VCaP (cell line): Measurements from ENCODE around the gene KCNIP4.

Experiments used
- H3K27ac ChIP-seq: fragments of 450-650 bp; 2 replicates; pipeline ENCODE4 v1.5.1; 2017
- TF ChIP-seq, protein P1 (sequence below): fragments of 450-650 bp; conservative IDR thresholded peaks from 2 replicates; pipeline ENCODE4 v1.5.1; 2017; ENCODE audit warnings: mild to moderate bottlenecking, moderate library complexity

KCNIP4 gene

DNA sequence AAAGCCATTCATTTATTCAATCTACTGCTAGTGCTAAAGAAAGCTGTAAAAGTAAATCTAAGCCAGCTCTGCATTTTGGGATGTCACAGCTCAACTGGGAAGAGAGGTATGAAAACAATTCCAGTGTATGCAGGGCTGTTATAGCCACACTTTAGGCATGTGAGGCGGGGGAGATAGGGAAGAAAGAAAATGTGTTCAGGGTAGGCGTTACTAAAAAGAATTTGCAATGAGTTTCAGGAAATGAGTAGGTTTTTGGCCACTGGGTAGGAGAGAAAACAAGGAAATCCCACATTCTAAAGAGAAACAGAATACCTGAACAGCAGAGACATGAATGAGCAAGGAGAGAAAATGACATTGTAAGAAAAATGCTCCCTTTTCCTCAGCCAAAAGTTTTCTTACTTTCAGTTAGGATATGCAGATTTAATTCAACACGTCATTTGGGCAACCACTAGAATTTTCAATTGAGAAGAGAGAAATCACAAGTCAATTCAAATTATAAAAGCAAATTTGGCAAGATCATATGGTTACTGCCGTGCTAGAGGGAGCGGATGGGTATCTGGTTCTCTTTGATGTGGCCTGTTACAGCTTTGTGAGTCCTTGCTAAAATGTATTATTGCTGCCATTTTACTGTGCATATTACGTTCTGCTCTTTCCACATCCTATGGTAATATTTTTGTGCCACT is 226.3 kb downstream of the KCNIP4 start:
- TF ChIP-seq, protein P1, sequence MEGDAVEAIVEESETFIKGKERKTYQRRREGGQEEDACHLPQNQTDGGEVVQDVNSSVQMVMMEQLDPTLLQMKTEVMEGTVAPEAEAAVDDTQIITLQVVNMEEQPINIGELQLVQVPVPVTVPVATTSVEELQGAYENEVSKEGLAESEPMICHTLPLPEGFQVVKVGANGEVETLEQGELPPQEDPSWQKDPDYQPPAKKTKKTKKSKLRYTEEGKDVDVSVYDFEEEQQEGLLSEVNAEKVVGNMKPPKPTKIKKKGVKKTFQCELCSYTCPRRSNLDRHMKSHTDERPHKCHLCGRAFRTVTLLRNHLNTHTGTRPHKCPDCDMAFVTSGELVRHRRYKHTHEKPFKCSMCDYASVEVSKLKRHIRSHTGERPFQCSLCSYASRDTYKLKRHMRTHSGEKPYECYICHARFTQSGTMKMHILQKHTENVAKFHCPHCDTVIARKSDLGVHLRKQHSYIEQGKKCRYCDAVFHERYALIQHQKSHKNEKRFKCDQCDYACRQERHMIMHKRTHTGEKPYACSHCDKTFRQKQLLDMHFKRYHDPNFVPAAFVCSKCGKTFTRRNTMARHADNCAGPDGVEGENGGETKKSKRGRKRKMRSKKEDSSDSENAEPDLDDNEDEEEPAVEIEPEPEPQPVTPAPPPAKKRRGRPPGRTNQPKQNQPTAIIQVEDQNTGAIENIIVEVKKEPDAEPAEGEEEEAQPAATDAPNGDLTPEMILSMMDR = no peak
- H3K27ac ChIP-seq = no peak overlapping the region

DNA sequence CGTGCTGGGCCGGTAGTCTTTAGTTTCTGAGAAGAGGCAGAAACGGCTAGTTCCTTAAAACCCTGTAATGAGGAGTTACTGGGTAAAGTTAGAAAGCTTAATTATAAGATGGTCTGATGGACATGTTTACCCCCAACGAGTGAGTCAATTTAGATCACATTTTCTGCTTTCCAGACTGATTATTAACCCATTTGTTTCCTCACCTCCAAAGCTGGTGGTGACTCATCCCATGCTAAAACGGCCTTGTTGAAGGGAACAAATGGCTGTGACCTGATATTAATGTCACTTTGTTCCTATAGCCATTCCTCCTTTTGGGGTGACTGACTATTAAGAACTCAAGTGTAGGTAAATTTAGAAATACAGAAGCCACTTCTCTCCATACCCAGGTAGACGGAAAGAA is 232.0 kb downstream of the KCNIP4 start:
- TF ChIP-seq, protein P1 = no peak
- no peak overlapping the region for H3K27ac ChIP-seq

DNA sequence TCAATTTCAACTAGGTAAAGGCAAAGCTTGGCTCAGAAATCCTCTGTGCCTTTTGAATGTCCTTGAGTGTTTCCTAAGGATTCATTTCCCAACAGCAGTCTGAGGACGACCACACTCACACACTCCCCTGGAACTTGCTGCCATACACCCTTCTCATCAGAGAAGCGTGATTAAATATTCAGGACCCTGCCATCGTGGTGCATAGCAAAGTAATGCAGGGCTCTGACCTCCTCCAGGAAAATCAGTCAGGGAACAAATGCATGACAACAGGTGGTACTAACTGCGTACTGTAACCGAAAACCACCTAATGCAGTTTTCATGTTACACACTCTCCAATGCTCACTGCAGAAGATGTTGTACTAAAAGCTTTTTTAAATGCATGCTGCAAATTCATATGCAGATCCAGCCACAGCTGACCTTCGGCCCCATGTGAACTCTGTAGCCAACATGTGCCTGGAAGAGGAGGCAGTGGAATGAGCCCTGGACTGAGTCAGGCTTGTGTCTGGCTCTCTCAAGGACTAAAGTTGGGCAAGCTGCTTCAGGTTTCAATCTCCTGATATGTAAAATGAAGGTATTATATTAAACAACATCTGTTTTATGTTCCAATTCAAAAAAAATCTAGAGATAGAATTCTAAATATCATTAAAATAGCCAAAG is 238.3 kb downstream of the KCNIP4 start:
- TF ChIP-seq, protein P1 = no peak
- H3K27ac ChIP-seq = no peak overlapping the region

DNA sequence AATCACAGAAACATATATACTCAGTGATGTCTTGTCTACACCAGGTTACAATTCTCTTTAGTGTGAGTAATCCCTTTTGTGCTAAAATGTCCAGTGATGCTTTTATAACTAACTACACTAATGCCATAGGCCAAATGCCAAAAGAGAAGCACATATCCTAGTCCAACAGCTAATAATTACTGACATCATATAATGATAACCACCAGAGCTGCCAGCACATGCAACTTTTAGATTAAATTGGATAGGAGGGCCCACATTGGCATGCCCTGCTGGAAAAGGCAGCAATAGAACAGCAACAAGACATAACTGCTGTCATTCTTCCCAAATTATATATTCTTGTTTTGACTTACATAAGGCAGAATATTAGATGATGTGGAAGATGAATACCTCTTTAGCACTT is 238.8 kb downstream of the KCNIP4 start:
- H3K27ac ChIP-seq = no peak overlapping the region
- TF ChIP-seq, protein P1 = no peak

DNA sequence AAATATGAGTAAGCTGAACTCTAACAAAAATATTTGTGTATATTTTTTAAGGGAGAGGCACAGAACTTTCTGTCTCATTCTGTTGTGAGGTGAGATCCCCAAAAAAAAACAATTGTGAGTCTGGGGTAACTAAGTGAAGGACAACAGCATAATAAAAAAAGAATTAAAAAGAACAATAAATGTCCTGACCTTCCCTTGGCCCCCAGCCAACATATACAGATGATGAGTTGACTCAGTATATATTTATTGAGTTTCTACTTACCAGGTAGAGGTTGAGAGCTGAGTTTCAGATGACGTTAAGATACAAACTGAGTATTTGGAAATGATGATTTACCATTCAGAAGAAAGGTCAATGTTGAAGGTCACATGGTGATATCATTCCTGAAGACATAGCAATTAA is 239.5 kb downstream of the KCNIP4 start:
- H3K27ac ChIP-seq = no peak overlapping the region
- TF ChIP-seq, protein P1 = no peak

DNA sequence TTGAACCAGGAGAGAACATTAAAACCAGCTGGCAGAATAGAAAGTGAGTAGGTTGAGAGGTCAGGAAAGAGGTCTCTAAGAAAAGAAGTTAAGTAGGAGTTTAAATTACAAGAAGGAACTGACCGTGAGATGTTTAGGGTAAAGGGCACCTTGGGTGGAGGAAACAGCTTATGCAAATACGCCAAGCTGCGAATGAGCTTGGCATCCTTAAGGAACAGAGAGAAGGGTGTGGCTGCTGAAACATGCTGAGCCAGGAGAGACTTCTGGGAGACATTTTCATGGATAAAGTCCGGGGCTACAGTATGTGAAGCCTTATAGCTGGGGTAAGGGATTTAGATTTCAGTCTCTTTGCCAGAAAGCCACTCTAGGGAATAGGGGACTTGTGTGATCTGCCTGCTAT is 249.1 kb downstream of the KCNIP4 start:
- H3K27ac ChIP-seq = no peak overlapping the region
- TF ChIP-seq, protein P1 = no peak

DNA sequence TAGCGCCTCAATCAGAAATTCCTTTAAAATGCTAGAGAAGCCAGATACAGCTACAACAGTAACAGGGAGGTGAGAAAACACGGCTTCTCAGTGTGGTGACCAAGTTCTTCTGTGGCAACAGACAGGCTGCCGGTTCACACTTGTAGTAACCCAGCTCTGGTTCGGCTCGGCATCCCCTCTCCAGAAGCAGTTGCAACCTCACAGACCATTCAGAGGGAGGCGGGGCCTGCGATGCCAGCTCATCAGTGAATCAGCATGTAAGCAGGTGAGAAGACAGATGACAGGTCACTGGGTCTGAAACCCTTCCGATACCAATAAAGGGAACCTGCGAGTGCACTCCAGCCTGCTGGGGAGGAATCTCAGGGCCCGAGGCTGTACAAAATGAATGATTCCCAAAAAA is 251.0 kb downstream of the KCNIP4 start:
- H3K27ac ChIP-seq = no peak overlapping the region

More for the DNA sequence above, 251.0 kb downstream of the KCNIP4 start:
- TF ChIP-seq, protein P1 = no peak
